D721Med (cell line): ENCODE data around the gene SLC16A1.

Source experiments
- DNase-seq: peaks from one replicate; pipeline ENCODE4 v3.0.0; 2011; ENCODE audit warnings: low spot score; ENCODE audit not compliant: insufficient read length
- FAIRE-seq: peaks from 2 replicates; lab custom pipeline; 2011; peaks lifted over from hg19 to GRCh38; lab: Jason Lieb, UNC
- TF ChIP-seq, protein P1 (sequence below): IDR thresholded peaks from 2 replicates; pipeline ENCODE4 v1.5.1; 2012; ENCODE audit warnings: mild to moderate bottlenecking, control low read depth; ENCODE audit not compliant: insufficient read depth; ENCODE audit errors: missing control alignments

Gene SLC16A1

DNA sequence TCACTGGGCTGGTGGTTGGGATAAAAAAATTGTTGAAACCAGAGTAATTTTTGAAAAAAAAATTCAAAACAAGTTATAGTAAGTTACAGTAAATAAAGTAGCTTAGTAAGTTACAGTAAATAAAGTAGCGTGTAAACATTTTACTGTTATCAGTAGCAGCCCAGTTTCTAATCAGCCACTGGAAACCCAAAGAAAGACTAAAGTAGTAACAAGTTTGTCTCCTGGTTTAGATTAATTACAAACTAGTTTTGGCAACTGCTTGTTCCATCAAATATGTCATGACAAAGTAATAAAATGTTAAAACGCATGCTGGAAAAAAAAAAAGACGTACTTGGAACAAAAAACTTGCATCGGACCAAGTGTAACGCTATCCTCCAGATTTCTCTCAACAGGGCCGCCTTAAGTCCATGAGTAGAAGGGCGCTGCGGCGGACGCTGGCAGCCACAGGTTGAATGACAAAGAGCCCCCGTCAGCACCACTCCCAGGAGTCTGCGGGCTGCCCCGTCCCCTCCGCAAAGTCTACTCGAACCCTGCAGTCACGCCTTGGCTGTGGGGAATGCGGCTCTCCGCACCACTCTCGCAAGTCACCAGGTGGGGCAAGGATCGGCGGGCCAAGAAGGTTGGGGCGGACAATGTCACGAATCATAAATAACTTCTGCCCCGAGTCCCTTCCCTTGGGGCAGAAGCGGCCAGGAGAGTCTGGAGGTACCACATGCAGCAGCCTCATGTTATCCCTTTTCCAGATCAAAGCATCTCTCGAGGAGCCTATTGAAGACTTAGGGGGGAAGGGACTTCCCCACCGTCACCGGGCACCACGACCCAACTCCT, 837 bp downstream of the SLC16A1 start:
- DNase-seq, result no peak
- TF ChIP-seq, protein P1, sequence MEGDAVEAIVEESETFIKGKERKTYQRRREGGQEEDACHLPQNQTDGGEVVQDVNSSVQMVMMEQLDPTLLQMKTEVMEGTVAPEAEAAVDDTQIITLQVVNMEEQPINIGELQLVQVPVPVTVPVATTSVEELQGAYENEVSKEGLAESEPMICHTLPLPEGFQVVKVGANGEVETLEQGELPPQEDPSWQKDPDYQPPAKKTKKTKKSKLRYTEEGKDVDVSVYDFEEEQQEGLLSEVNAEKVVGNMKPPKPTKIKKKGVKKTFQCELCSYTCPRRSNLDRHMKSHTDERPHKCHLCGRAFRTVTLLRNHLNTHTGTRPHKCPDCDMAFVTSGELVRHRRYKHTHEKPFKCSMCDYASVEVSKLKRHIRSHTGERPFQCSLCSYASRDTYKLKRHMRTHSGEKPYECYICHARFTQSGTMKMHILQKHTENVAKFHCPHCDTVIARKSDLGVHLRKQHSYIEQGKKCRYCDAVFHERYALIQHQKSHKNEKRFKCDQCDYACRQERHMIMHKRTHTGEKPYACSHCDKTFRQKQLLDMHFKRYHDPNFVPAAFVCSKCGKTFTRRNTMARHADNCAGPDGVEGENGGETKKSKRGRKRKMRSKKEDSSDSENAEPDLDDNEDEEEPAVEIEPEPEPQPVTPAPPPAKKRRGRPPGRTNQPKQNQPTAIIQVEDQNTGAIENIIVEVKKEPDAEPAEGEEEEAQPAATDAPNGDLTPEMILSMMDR, result no peak
- no peak for FAIRE-seq

DNA sequence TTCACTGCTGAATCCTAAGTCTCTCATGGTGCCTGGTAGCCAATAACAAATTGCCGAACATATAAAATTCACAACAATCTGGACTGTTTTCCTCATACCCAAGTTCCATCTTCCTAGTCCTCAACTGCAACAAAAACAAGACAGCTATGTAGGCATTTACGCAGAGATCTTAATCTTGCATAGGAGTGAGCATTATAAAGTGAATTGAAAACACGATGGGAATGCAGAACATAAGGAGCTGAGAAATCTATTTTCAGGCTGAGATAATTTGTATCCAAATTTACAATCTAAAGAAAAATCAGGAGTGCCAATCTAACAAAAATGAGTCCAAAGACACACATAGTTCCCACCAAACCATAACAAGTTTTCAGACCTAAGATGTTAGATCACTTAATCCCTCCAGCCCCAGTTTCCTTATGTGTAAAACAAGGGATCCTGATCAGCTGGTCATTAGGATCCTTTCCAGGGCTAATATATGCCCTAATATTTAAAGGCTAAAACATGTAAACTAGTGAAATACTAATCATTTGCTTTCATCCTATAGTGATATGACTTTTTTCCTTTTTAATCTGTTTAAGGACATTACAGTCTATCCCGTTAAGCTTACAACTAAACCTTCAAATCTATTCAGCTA, 1.9 kb downstream of the SLC16A1 start:
- no peak for DNase-seq
- TF ChIP-seq, protein P1, result no peak
- no peak for FAIRE-seq

DNA sequence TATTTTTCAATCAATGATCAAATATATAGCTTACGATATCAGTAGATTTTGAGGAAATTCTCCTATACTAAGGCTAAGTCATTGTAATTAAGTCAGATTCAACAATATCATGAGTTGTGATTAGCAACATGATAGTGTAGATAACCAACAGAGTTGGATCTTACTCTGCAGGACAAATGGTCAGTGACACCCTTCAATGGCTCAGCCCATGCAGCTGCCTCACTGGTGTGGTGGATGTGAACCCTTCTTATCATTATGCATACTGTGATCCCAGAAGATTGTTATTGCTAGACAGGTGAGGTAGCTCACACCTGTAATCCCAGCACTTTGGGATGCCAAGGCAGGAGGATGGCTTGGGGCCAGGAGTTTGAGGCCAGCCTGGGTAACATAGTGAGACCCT, 5.6 kb downstream of the SLC16A1 start:
- TF ChIP-seq, protein P1, result no peak
- DNase-seq, result no peak
- FAIRE-seq, result no peak

DNA sequence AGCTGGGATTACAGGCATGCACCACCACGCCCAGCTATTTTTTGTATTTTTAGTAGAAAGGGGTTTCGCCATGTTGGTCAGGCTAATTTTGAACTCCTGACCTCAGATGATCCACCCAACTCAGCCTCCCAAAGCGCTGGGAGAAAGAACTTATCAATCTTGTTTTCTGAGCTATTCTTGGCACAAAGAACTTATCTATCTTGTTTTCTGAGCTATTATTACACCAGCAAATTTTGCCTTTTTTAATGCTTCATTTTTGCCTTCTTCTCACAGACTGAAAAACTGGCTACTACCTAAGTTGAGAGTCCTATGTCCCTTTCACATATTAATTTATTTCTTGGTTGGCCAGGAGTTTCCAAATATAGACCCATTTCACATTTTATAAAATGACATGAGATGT, 9.3 kb downstream of the SLC16A1 start:
- FAIRE-seq (no peak), DNase-seq (no peak)
- TF ChIP-seq, protein P1, result no peak

DNA sequence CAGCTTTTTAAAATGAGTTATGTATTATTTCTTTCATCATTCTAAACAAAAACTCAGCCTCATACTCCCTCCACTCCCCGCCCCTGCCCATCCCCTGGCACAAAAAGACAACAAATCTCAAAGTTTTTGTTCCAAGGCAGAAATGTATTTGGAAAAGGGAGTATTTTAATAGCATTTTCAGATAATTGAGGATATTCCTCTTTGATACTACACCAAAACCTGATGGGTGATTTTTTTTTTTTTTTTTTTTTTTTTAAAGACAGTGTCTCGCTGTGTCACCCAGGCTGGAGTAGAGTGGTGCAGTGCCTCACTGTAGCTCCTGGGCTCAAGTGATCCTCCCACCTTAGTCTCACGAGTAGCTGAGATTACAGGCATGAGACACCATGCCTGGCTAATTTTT, 16.2 kb downstream of the SLC16A1 start:
- DNase-seq (no peak), FAIRE-seq (no peak)
- TF ChIP-seq, protein P1, result no peak

DNA sequence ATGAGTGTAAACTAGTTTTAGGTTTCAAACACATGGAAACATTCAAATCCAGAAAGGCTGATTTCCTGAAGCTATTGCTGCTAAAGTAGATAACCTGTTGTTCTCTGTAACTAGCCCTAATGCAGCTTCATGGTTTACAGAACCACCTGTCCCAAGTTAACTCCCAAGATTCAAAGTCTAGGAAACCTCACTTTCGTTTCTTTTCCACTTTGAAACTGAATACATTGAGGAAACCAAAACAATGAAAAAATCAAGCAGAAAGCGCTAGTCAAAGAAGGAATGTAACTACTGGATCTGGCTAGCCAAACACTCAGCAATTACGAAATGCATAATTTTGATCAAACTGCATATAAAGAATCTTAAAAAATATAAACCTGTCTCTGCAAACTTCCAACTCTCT, 17.8 kb downstream of the SLC16A1 start:
- TF ChIP-seq, protein P1, result no peak
- FAIRE-seq (no peak), DNase-seq (no peak)

DNA sequence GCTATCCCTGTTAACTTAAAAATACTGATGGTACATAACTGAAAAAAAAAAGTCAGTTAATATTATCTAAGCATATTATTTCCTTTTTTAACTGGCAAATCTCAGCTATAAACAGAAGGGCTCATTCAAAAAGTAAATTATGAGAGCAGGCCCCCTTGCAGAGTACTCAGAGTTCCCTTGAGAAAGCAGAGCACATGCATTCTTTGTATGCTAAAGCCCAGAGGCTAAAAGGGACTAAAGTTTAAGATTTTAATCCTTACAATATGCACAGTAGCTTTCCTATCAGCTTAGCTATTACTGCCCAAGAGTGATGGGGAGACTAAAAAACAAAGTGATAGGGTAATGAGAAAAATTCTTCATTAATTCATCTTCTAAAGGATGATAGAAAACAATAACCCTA, 18.5 kb downstream of the SLC16A1 start:
- DNase-seq (peak; percentile 36), FAIRE-seq (peak; percentile 70)
- TF ChIP-seq, protein P1, result no peak
